Prostate gland (tissue), 2 donors: ENCODE measurements around the gene SETD2. TPM values are rescaled to one million over a fixed set of nuclear protein-coding genes. Genes with fewer than 3 reads are reported as not detected.

Source experiments
- DNase-seq: peaks from one replicate; pipeline ENCODE4 v3.0.0-alpha.2; 2019; ENCODE audit warnings: low spot score
- H3K27ac ChIP-seq, 2 donors: fragments of 200-600 bp; sonication (generic); 2 replicates each; pipeline ENCODE4 v1.5.1; 2017 to 2019
- H3K27me3 ChIP-seq: fragments of 200-600 bp; sonication (generic); replicated peaks from 2 replicates; pipeline ENCODE4 v1.5.1; 2019; ENCODE audit not compliant: insufficient read depth
- H3K36me3 ChIP-seq, 2 donors: fragments of 200-600 bp; sonication (generic); 1 replicate in 1 of 2; 2 replicates in 1 of 2; pipeline versions ENCODE4 v1.5.1 to v1.8.1; 2017 to 2019
- H3K4me1 ChIP-seq: fragments of 200-600 bp; sonication (generic); replicated peaks from 2 replicates; pipeline ENCODE4 v1.5.1; 2019
- H3K4me3 ChIP-seq, 2 donors: fragments of 200-600 bp; sonication (generic); 2 replicates each; pipeline ENCODE4 v1.5.1; 2017 to 2019
- H3K9me3 ChIP-seq: fragments of 200-600 bp; sonication (generic); 2 replicates; pipeline ENCODE4 v1.5.1; 2017
- CTCF ChIP-seq, 4 experiments: fragments of 200-600 bp in 2 of 4; fragments of 450-650 bp in 2 of 4; sonication (generic) in 2 of 4; IDR thresholded peaks; 1 replicate in 3 of 4; 2 replicates in 1 of 4; pipeline ENCODE4 v1.5.1; 2016 to 2019; ENCODE audit warnings: antibody characterized with exemption in 4 of 4, mild to moderate bottlenecking in 2 of 4, moderate library complexity in 2 of 4
- POLR2A ChIP-seq: fragments of 450-650 bp; IDR thresholded peaks from one replicate; pipeline ENCODE4 v1.6.1; 2016; ENCODE audit warnings: antibody characterized with exemption, mild to moderate bottlenecking
- POLR2AphosphoS5 ChIP-seq: sonication (generic); formaldehyde crosslinking; IDR thresholded peaks from one replicate; pipeline ENCODE4 v1.6.1; 2017; ENCODE audit warnings: antibody characterized with exemption
- WGBS: methylation state at CpG from one replicate; pipeline ENCODE4 v1.1.5; 2018; 5-methylcytosine and 5-hydroxymethylcytosine counted together
- intact Hi-C: fragments of 100-400 bp; cut with DNase I; formaldehyde crosslinking; loops from one replicate; pipeline ENCODE4 v1.14.2; 2022
- total RNA-seq, 2 donors: library from RNA; depleted of rRNA; stranded (reverse); fragments of >200 nt; gene quantifications; one replicate each; pipeline ENCODE4 v1.1.0, GENCODE V29; 2016

SETD2 gene
- total RNA-seq, 2 donors from 2014 or later: 49.8 to 56.2 TPM

DNA sequence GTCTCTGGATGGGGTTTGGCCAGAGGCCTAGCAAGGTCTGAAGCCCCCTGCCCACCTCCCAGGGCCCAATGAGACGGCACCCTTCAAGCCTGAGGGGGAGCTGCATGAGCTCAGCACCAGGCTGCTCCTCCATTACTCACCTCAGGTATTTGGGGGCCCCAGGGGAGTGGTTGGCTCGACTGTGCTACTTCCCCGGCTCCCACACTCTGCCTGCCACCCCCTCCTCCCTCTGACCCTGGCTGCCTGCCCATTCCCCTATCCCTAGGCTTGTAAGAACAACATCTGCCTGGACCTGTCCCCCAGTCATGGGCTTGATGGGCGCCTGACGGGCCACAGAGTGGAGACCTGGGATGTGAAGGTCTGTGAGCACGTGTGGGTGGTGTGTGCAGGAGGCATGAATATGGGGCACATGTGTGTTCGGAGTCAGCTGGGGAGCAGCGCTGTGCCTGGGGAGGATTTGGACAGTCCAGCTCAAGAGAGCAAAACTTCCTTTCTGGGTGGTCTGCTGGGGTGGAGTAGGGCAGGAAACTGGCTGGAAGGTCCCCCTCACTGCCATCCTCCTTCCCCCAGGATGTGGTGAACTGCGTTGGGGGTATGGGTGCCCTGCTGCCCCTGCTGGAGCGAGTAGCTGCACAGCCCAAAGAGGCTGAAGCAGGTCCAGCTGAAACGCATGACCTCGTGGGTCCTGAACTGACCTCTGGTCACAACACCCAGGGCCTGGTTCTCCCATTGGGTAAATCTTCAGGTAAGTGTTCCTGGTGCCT is 167.0 kb downstream of the SETD2 start:
- no peak for DNase-seq
- 53% methylated on average over 12 of the region's 12 CpGs for WGBS
- Histone ChIP-seq H3K27me3 (no peaks in the 10 kb centered on the region), H3K4me3 (no peak overlapping the region), H3K9me3 (no peaks in the 10 kb centered on the region), H3K4me1 (no peaks in the 10 kb centered on the region), H3K36me3 (no peaks in the 10 kb centered on the region), H3K27ac (no peak overlapping the region)
- TF ChIP-seq CTCF (IDR thresholded peaks at IDR 0.05) (no peak), POLR2A (no peak), POLR2AphosphoS5 (no peak)
- intact Hi-C loops: loop anchor here (5.0 to 10.0 kb wide), 2 partner anchors 75 to 292 kb away; partner anchors contain the start of gene TMIE

DNA sequence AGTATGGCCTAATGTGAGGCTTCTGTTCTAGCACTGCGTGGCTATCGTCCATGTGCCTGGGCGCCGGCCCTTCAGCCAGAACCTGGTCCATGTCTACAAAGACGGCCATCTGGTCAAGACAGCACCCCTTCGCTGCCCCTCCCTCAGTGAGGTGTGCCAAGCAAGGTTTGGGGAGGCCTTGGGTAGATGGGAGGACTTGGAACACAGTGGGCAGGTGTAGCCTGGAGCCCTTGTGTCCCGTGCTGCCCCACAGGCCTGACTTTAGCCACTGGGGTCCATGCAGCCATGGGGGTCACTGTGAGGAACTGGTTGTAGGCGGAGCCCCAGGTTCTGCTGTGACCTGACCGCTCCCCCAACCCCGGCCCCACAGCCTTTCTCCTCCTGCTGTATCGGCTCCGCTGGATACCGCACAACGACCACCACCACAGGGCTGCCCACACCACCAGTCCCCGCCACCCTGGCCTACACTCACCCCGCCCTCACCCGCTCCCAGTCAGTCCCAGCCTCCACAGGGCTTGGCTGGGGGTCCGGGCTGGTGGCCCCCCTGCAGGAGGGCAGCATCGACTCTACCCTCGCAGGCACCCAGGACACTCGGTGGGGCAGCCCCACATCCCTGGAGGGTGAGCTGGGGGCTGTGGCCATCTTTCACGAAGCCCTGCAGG is 167.9 kb downstream of the SETD2 start:
- TF ChIP-seq POLR2AphosphoS5 (no peak), POLR2A (no peak), CTCF (IDR thresholded peaks at IDR 0.05) (no peak)
- 85% methylated on average over 22 of the region's 22 CpGs for WGBS
- DNase-seq: no peak
- no peaks in the 10 kb centered on the region for H3K4me1 ChIP-seq
- H3K36me3 ChIP-seq: no peaks in the 10 kb centered on the region
- no peaks in the 10 kb centered on the region for H3K27me3 ChIP-seq
- intact Hi-C loops: loop anchor here (5.0 to 10.0 kb wide), 2 partner anchors 74 to 291 kb away; partner anchors contain the start of gene TMIE
- no peak overlapping the region for H3K27ac ChIP-seq
- H3K9me3 ChIP-seq: no peaks in the 10 kb centered on the region
- H3K4me3 ChIP-seq: no peak overlapping the region

DNA sequence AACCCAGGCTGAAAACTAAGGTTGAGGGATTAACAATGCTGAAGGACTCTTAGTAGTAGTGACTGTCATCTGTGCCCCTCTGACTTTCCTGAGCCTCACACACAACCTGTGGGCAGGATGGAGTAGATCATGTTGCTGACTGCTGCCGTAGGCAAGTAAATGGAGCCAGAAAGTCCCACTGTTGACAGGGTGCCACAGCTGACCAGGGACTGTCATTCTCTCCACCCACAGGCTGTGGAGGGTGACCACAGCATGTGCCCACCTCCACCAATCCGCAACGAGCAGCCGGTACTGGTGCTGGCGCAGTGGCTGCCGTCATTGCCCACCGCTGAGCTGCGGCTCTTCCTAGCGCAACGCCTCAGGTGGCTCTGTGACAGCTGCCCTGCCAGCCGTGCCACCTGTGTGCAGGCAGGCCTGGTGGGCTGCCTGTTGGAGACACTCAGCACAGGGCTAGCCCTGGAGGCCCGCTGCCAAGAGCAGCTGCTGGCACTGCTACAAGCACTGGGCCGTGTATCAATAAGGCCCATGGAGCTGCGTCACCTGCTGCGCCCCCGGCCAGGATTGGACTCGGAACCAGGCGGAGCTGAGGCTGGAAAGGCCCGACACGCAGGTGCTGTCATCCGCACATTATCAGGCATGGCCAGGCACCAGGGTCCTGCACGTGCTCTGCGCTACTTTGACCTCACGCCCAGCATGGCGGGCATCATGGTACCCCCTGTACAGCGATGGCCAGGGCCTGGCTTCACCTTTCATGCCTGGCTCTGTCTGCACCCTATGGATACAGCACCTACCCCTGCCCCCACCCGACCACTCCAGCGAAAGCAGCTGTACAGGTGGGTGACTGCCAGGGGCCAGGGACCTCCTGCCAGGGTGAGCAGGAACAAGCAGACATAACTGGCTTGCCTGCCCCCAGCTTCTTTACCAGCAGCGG is 168.8 kb downstream of the SETD2 start:
- WGBS: 90% methylated on average over 24 of the region's 29 CpGs
- DNase-seq: no peak

DNA sequence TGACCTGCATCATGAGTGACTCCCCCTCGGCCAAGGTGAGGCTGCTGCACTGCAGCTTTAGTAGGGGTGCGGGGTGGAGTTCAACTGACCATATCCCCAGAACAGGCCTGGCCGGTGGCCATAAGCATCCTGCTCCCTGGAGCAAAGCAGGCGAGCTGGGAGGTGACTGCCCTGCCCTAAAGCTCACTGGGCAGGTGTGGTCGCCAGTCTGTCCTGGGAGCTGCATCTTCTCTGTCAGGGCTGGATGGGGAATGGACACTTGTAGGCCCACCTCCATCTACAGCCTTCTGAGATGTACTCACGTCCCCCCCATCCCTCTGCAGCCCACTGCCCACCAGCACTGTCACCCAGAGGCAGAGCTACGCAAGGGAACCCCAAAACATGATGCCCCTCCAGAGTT is 169.9 kb downstream of the SETD2 start:
- Histone ChIP-seq H3K9me3 (no peaks in the 10 kb centered on the region), H3K36me3 (no peaks in the 10 kb centered on the region), H3K4me3 (no peak overlapping the region), H3K27me3 (no peaks in the 10 kb centered on the region), H3K27ac (no peak overlapping the region), H3K4me1 (no peaks in the 10 kb centered on the region)
- TF ChIP-seq POLR2A: no peak
- no peak for TF ChIP-seq POLR2AphosphoS5
- no peak for TF ChIP-seq CTCF (IDR thresholded peaks at IDR 0.05)
- WGBS: 85% methylated on average over 7 of the region's 7 CpGs
- DNase-seq: no peak
- intact Hi-C loops: loop anchor here (10.0 kb wide), 1 partner anchor 289 kb away; the partner anchor contains the start of gene TMIE

More for the DNA sequence above, 168.8 kb downstream of the SETD2 start:
- Histone ChIP-seq H3K27ac (no peak overlapping the region), H3K4me1 (no peaks in the 10 kb centered on the region), H3K4me3 (no peak overlapping the region), H3K9me3 (no peaks in the 10 kb centered on the region), H3K36me3 (no peaks in the 10 kb centered on the region), H3K27me3 (no peaks in the 10 kb centered on the region)
- TF ChIP-seq POLR2AphosphoS5 (no peak), CTCF (IDR thresholded peaks at IDR 0.05) (no peak), POLR2A (no peak)
- intact Hi-C loops: loop anchor here (5.0 to 10.0 kb wide), 2 partner anchors 73 to 290 kb away; partner anchors contain the start of gene TMIE
